ENCODE measurements around the gene GPBP1L1.

Gene GPBP1L1

DNA sequence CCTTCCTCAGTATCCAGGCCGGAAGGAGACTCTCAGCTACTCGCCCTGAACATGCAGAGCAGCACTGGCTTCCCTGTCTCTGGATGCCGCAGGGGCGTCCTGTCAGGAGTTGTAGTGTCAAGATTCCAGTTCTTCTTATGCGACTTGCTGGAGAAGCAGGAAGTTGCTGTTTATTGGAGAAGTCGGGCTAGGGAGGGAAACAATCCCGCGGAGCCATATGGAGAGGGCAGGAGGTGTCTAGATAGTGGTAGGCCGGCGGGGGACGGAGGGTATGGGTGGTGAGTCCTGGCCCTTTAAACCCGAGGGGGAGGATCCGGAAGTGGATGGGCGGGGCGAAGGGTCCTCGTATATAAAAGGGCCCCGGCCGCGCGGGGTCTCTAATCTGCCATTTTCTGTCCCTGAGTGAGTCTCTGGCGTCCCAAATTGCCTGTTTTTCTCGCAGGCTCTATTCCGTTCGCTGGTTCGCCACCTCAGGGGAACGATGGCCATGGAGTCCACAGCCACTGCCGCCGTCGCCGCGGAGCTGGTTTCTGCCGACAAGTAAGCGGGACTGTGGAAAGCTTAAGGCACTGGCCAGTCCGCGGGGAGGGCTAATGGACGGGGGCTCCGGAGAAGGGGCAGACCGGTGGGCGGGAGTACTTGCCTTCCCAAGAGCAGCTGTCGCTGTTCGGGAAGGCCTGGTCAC is 102.5 kb downstream of the GPBP1L1 start, which contains the start of gene NASP (continued):
- TF ChIP-seq, protein P1, sequence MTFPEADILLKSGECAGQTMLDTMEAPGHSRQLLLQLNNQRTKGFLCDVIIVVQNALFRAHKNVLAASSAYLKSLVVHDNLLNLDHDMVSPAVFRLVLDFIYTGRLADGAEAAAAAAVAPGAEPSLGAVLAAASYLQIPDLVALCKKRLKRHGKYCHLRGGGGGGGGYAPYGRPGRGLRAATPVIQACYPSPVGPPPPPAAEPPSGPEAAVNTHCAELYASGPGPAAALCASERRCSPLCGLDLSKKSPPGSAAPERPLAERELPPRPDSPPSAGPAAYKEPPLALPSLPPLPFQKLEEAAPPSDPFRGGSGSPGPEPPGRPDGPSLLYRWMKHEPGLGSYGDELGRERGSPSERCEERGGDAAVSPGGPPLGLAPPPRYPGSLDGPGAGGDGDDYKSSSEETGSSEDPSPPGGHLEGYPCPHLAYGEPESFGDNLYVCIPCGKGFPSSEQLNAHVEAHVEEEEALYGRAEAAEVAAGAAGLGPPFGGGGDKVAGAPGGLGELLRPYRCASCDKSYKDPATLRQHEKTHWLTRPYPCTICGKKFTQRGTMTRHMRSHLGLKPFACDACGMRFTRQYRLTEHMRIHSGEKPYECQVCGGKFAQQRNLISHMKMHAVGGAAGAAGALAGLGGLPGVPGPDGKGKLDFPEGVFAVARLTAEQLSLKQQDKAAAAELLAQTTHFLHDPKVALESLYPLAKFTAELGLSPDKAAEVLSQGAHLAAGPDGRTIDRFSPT (tag by site-specific recombination; IDR thresholded peaks at IDR 0.05) = no peak; the same call in 1 of the 2 replicates
- peak; percentile 50; the same call in 1 of the 2 replicates for TF ChIP-seq ZFP69B (tag by site-specific recombination; IDR thresholded peaks at IDR 0.05)
- TF ChIP-seq ZNF354C (tag by site-specific recombination; IDR thresholded peaks at IDR 0.05; ENCODE audit: borderline replicate concordance, low read depth) = no peak
- TF ChIP-seq, protein P2, sequence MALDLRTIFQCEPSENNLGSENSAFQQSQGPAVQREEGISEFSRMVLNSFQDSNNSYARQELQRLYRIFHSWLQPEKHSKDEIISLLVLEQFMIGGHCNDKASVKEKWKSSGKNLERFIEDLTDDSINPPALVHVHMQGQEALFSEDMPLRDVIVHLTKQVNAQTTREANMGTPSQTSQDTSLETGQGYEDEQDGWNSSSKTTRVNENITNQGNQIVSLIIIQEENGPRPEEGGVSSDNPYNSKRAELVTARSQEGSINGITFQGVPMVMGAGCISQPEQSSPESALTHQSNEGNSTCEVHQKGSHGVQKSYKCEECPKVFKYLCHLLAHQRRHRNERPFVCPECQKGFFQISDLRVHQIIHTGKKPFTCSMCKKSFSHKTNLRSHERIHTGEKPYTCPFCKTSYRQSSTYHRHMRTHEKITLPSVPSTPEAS (tag by site-specific recombination; IDR thresholded peaks at IDR 0.05) = peak; percentile 48
- TF ChIP-seq, protein P3, sequence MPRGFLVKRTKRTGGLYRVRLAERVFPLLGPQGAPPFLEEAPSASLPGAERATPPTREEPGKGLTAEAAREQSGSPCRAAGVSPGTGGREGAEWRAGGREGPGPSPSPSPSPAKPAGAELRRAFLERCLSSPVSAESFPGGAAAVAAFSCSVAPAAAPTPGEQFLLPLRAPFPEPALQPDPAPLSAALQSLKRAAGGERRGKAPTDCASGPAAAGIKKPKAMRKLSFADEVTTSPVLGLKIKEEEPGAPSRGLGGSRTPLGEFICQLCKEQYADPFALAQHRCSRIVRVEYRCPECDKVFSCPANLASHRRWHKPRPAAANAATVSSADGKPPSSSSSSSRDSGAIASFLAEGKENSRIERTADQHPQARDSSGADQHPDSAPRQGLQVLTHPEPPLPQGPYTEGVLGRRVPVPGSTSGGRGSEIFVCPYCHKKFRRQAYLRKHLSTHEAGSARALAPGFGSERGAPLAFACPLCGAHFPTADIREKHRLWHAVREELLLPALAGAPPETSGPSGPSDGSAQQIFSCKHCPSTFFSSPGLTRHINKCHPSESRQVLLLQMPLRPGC (tag by site-specific recombination; IDR thresholded peaks at IDR 0.05) = no peak
- TF ChIP-seq ZNF324 (tag by site-specific recombination; IDR thresholded peaks at IDR 0.05) = peak; percentile 66; the same call in 1 of the 2 replicates
- TF ChIP-seq KLF7 (tag by site-specific recombination; IDR thresholded peaks at IDR 0.05; ENCODE audit: borderline replicate concordance) = no peak; the same call in none of the 2 replicates
- no peak for TF ChIP-seq KLF9 (tag by site-specific recombination; IDR thresholded peaks at IDR 0.05; ENCODE audit: low read depth)
- peak; percentile 56; the same call in 1 of the 2 replicates for TF ChIP-seq ZNF76 (tag by site-specific recombination; IDR thresholded peaks at IDR 0.05; ENCODE audit: borderline replicate concordance, low read depth)
- no peak for TF ChIP-seq ZNF549 (tag by site-specific recombination; IDR thresholded peaks at IDR 0.05)
- no peak for TF ChIP-seq ZNF658 (tag by site-specific recombination; IDR thresholded peaks at IDR 0.05)
- TF ChIP-seq, protein P4, sequence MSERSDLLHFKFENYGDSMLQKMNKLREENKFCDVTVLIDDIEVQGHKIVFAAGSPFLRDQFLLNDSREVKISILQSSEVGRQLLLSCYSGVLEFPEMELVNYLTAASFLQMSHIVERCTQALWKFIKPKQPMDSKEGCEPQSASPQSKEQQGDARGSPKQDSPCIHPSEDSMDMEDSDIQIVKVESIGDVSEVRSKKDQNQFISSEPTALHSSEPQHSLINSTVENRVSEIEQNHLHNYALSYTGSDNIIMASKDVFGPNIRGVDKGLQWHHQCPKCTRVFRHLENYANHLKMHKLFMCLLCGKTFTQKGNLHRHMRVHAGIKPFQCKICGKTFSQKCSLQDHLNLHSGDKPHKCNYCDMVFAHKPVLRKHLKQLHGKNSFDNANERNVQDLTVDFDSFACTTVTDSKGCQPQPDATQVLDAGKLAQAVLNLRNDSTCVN (tag by site-specific recombination; optimal IDR thresholded peaks at IDR 0.05) = no peak
- TF ChIP-seq ZNF624 (tag by site-specific recombination; IDR thresholded peaks at IDR 0.05) = no peak
- peak; percentile 98 for TF ChIP-seq ZNF335 (tag by site-specific recombination; conservative IDR thresholded peaks at IDR 0.05)
- no peak; the same call in 1 of the 2 replicates for TF ChIP-seq HOXC10 (CRISPR knock-in tag; IDR thresholded peaks at IDR 0.05)
- peak; percentile 32 for TF ChIP-seq ZNF660 (tag by site-specific recombination; IDR thresholded peaks at IDR 0.05)
- peak; percentile 86 for TF ChIP-seq SP3 (tag by site-specific recombination; IDR thresholded peaks at IDR 0.05)
- TF ChIP-seq, protein P5, sequence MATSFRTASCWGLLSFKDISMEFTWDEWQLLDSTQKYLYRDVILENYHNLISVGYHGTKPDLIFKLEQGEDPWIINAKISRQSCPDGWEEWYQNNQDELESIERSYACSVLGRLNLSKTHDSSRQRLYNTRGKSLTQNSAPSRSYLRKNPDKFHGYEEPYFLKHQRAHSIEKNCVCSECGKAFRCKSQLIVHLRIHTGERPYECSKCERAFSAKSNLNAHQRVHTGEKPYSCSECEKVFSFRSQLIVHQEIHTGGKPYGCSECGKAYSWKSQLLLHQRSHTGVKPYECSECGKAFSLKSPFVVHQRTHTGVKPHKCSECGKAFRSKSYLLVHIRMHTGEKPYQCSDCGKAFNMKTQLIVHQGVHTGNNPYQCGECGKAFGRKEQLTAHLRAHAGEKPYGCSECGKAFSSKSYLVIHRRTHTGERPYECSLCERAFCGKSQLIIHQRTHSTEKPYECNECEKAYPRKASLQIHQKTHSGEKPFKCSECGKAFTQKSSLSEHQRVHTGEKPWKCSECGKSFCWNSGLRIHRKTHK (tag by site-specific recombination; IDR thresholded peaks at IDR 0.05) = no peak
- TF ChIP-seq ZNF571 (tag by site-specific recombination; IDR thresholded peaks at IDR 0.05) = no peak
- TF ChIP-seq FEZF1 (tag by site-specific recombination; IDR thresholded peaks at IDR 0.05) = no peak
- TF ChIP-seq YY1 (tag by site-specific recombination; IDR thresholded peaks at IDR 0.05) = peak; percentile 94
- peak; percentile 57; the same call in 1 of the 2 replicates for TF ChIP-seq BCL11A (tag by site-specific recombination; IDR thresholded peaks at IDR 0.05; ENCODE audit: low read depth)
- TF ChIP-seq ZNF600 (tag by site-specific recombination; IDR thresholded peaks at IDR 0.05) = peak; percentile 49
- TF ChIP-seq EGR2 (tag by site-specific recombination; IDR thresholded peaks at IDR 0.05; ENCODE audit: low read depth) = no peak
- TF ChIP-seq ZNF24 (tag by site-specific recombination; IDR thresholded peaks at IDR 0.05) = no peak; the same call in none of the 2 replicates
- peak; percentile 7; the same call in 1 of the 2 replicates for TF ChIP-seq KLF1 (tag by site-specific recombination; IDR thresholded peaks at IDR 0.05)
- no peak for TF ChIP-seq OSR2 (tag by site-specific recombination; IDR thresholded peaks at IDR 0.05)
- peak; percentile 55; the same call in 1 of the 2 replicates for TF ChIP-seq KLF16 (tag by site-specific recombination; IDR thresholded peaks at IDR 0.05)
- TF ChIP-seq, protein P6, sequence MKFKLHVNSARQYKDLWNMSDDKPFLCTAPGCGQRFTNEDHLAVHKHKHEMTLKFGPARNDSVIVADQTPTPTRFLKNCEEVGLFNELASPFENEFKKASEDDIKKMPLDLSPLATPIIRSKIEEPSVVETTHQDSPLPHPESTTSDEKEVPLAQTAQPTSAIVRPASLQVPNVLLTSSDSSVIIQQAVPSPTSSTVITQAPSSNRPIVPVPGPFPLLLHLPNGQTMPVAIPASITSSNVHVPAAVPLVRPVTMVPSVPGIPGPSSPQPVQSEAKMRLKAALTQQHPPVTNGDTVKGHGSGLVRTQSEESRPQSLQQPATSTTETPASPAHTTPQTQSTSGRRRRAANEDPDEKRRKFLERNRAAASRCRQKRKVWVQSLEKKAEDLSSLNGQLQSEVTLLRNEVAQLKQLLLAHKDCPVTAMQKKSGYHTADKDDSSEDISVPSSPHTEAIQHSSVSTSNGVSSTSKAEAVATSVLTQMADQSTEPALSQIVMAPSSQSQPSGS (tag by site-specific recombination; IDR thresholded peaks at IDR 0.05; ENCODE audit: low read depth) = no peak
- TF ChIP-seq, protein P7, sequence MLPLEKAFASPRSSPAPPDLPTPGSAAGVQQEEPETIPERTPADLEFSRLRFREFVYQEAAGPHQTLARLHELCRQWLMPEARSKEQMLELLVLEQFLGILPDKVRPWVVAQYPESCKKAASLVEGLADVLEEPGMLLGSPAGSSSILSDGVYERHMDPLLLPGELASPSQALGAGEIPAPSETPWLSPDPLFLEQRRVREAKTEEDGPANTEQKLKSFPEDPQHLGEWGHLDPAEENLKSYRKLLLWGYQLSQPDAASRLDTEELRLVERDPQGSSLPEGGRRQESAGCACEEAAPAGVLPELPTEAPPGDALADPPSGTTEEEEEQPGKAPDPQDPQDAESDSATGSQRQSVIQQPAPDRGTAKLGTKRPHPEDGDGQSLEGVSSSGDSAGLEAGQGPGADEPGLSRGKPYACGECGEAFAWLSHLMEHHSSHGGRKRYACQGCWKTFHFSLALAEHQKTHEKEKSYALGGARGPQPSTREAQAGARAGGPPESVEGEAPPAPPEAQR (tag by site-specific recombination; IDR thresholded peaks at IDR 0.05) = peak; percentile 87; the same call in 1 of the 2 replicates

Measured in HEK293 (cell line).